ENCODE results near the gene CTH.

GRCh38 chr1:70486676-70487458 lies 75.8 kb downstream of the CTH start:
- TF ChIP-seq EZH2 (IDR thresholded peaks at IDR 0.05; ENCODE audit: borderline replicate concordance, low read depth, low read length, severe bottlenecking) (no peak), CTCF (IDR thresholded peaks at IDR 0.05; ENCODE audit: borderline replicate concordance, extremely low read depth, low read length, poor library complexity, severe bottlenecking) (no peak)

All from DND-41 (cell line).